ENCODE results near the gene FAM193A.

DNA sequence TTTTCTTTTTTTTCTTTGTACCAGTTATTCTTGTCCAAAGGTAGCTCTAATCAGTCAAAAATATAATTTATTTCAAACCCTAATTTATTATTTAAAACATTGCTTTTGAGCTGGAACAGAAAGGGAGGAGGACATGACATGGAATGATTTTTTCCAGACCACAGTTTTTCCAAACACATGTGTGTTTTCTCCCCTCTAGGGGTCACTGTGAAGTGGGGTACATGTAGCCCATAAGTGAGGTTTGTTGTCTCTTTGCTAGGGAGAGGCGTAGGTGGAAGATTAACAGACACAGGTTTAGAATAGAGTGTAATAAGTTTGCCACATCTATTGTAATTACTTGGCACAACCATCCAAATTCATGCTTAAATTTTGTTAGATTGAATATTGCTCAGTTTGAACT is 136.7 kb downstream of the FAM193A start:
- TF ChIP-seq EZH2phosphoT487 (IDR thresholded peaks at IDR 0.05; ENCODE audit: unreplicated experiment) (no peak), POLR2AphosphoS5 (IDR thresholded peaks at IDR 0.05; ENCODE audit: low read depth) (no peak), CREB1 (CRISPR knock-in tag; IDR thresholded peaks at IDR 0.05; ENCODE audit: low read depth) (no peak), NANOG (IDR thresholded peaks at IDR 0.05; ENCODE audit: borderline replicate concordance) (no peak), EZH2 (IDR thresholded peaks at IDR 0.05; ENCODE audit: low read depth, unreplicated experiment) (no peak), JUNB (IDR thresholded peaks at IDR 0.05; ENCODE audit: unreplicated experiment) (no peak)
- TF ChIP-seq, protein P1, sequence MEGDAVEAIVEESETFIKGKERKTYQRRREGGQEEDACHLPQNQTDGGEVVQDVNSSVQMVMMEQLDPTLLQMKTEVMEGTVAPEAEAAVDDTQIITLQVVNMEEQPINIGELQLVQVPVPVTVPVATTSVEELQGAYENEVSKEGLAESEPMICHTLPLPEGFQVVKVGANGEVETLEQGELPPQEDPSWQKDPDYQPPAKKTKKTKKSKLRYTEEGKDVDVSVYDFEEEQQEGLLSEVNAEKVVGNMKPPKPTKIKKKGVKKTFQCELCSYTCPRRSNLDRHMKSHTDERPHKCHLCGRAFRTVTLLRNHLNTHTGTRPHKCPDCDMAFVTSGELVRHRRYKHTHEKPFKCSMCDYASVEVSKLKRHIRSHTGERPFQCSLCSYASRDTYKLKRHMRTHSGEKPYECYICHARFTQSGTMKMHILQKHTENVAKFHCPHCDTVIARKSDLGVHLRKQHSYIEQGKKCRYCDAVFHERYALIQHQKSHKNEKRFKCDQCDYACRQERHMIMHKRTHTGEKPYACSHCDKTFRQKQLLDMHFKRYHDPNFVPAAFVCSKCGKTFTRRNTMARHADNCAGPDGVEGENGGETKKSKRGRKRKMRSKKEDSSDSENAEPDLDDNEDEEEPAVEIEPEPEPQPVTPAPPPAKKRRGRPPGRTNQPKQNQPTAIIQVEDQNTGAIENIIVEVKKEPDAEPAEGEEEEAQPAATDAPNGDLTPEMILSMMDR (conservative IDR thresholded peaks at IDR 0.05; ENCODE audit: low read depth in 2 of 2) = peak; percentile 59 to 65
- TF ChIP-seq, protein P2, sequence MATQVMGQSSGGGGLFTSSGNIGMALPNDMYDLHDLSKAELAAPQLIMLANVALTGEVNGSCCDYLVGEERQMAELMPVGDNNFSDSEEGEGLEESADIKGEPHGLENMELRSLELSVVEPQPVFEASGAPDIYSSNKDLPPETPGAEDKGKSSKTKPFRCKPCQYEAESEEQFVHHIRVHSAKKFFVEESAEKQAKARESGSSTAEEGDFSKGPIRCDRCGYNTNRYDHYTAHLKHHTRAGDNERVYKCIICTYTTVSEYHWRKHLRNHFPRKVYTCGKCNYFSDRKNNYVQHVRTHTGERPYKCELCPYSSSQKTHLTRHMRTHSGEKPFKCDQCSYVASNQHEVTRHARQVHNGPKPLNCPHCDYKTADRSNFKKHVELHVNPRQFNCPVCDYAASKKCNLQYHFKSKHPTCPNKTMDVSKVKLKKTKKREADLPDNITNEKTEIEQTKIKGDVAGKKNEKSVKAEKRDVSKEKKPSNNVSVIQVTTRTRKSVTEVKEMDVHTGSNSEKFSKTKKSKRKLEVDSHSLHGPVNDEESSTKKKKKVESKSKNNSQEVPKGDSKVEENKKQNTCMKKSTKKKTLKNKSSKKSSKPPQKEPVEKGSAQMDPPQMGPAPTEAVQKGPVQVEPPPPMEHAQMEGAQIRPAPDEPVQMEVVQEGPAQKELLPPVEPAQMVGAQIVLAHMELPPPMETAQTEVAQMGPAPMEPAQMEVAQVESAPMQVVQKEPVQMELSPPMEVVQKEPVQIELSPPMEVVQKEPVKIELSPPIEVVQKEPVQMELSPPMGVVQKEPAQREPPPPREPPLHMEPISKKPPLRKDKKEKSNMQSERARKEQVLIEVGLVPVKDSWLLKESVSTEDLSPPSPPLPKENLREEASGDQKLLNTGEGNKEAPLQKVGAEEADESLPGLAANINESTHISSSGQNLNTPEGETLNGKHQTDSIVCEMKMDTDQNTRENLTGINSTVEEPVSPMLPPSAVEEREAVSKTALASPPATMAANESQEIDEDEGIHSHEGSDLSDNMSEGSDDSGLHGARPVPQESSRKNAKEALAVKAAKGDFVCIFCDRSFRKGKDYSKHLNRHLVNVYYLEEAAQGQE (IDR thresholded peaks at IDR 0.05; ENCODE audit: unreplicated experiment) = no peak
- TF ChIP-seq, protein P3, sequence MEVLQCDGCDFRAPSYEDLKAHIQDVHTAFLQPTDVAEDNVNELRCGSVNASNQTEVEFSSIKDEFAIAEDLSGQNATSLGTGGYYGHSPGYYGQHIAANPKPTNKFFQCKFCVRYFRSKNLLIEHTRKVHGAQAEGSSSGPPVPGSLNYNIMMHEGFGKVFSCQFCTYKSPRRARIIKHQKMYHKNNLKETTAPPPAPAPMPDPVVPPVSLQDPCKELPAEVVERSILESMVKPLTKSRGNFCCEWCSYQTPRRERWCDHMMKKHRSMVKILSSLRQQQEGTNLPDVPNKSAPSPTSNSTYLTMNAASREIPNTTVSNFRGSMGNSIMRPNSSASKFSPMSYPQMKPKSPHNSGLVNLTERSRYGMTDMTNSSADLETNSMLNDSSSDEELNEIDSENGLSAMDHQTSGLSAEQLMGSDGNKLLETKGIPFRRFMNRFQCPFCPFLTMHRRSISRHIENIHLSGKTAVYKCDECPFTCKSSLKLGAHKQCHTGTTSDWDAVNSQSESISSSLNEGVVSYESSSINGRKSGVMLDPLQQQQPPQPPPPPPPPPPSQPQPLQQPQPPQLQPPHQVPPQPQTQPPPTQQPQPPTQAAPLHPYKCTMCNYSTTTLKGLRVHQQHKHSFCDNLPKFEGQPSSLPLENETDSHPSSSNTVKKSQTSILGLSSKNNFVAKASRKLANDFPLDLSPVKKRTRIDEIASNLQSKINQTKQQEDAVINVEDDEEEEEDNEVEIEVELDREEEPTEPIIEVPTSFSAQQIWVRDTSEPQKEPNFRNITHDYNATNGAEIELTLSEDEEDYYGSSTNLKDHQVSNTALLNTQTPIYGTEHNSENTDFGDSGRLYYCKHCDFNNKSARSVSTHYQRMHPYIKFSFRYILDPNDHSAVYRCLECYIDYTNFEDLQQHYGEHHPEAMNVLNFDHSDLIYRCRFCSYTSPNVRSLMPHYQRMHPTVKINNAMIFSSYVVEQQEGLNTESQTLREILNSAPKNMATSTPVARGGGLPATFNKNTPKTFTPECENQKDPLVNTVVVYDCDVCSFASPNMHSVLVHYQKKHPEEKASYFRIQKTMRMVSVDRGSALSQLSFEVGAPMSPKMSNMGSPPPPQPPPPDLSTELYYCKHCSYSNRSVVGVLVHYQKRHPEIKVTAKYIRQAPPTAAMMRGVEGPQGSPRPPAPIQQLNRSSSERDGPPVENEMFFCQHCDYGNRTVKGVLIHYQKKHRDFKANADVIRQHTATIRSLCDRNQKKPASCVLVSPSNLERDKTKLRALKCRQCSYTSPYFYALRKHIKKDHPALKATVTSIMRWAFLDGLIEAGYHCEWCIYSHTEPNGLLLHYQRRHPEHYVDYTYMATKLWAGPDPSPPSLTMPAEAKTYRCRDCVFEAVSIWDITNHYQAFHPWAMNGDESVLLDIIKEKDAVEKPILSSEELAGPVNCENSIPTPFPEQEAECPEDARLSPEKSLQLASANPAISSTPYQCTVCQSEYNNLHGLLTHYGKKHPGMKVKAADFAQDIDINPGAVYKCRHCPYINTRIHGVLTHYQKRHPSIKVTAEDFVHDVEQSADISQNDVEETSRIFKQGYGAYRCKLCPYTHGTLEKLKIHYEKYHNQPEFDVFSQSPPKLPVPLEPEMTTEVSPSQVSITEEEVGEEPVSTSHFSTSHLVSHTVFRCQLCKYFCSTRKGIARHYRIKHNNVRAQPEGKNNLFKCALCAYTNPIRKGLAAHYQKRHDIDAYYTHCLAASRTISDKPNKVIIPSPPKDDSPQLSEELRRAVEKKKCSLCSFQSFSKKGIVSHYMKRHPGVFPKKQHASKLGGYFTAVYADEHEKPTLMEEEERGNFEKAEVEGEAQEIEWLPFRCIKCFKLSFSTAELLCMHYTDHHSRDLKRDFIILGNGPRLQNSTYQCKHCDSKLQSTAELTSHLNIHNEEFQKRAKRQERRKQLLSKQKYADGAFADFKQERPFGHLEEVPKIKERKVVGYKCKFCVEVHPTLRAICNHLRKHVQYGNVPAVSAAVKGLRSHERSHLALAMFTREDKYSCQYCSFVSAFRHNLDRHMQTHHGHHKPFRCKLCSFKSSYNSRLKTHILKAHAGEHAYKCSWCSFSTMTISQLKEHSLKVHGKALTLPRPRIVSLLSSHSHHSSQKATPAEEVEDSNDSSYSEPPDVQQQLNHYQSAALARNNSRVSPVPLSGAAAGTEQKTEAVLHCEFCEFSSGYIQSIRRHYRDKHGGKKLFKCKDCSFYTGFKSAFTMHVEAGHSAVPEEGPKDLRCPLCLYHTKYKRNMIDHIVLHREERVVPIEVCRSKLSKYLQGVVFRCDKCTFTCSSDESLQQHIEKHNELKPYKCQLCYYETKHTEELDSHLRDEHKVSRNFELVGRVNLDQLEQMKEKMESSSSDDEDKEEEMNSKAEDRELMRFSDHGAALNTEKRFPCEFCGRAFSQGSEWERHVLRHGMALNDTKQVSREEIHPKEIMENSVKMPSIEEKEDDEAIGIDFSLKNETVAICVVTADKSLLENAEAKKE (CRISPR knock-in tag; IDR thresholded peaks at IDR 0.05) = no peak
- TF ChIP-seq, protein P4, sequence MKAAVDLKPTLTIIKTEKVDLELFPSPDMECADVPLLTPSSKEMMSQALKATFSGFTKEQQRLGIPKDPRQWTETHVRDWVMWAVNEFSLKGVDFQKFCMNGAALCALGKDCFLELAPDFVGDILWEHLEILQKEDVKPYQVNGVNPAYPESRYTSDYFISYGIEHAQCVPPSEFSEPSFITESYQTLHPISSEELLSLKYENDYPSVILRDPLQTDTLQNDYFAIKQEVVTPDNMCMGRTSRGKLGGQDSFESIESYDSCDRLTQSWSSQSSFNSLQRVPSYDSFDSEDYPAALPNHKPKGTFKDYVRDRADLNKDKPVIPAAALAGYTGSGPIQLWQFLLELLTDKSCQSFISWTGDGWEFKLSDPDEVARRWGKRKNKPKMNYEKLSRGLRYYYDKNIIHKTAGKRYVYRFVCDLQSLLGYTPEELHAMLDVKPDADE (IDR thresholded peaks at IDR 0.05) = no peak
